Measurements from ENCODE around the gene STK24. TPM values are rescaled to one million over a fixed set of nuclear protein-coding genes. Genes with fewer than 3 reads are reported as not detected.
"Not testable (repeated sequence)": the region's sequence is repeated elsewhere in the genome, so short reads cannot be mapped to it uniquely, and the experiment has no call there.

STK24 gene
- total RNA-seq, 4 donors from 2014 or later = 28.7 to 68.4 (median 49.4) TPM

DNA sequence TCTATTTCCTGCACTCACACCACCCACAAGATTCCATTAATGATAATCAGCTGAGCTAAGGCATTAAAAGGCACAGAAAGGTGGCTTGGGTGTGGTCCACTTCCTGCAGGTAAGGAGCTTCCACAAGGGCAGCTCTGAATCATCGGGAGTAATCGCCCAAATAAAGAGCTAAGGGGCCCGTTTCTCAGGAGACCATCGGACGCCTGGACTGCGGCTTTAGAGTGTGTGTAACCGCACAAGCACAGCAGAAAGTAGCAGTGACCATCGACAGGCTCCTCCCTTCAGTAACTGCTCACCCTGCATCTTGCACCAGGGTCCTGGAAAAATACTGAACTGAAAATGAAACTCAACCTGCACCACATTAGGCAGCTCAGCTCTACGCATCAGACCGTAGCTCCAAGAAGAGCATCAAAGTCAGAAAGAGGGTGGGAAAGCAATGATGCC is 6.0 kb downstream of the STK24 start:
- H3K4me1 ChIP-seq = peaks cover 76% of the 10 kb centered on the region in 2 donors
- TF ChIP-seq POLR2A (IDR thresholded peaks at IDR 0.05) = peak in 1 of 2 donors; percentile 38
- TF ChIP-seq, protein P1, sequence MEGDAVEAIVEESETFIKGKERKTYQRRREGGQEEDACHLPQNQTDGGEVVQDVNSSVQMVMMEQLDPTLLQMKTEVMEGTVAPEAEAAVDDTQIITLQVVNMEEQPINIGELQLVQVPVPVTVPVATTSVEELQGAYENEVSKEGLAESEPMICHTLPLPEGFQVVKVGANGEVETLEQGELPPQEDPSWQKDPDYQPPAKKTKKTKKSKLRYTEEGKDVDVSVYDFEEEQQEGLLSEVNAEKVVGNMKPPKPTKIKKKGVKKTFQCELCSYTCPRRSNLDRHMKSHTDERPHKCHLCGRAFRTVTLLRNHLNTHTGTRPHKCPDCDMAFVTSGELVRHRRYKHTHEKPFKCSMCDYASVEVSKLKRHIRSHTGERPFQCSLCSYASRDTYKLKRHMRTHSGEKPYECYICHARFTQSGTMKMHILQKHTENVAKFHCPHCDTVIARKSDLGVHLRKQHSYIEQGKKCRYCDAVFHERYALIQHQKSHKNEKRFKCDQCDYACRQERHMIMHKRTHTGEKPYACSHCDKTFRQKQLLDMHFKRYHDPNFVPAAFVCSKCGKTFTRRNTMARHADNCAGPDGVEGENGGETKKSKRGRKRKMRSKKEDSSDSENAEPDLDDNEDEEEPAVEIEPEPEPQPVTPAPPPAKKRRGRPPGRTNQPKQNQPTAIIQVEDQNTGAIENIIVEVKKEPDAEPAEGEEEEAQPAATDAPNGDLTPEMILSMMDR (IDR thresholded peaks at IDR 0.05 in 4 of 5, conservative IDR thresholded peaks at IDR 0.05 in 1 of 5) = no peak
- intact Hi-C loops (cut with DNase I; ENCODE audit: low total_unique reads) = loop anchor here (10.0 kb wide), 1 partner anchor 924 kb away; no protein-coding TSS in a partner anchor
- peak overlapping the region; percentile 31 to 40 (median 34) for H3K4me3 ChIP-seq
- DNase-seq (peak in 1 of 2 donors; percentile 28), ATAC-seq (peak in 1 of 2 donors; percentile 24)
- no peaks in the 10 kb centered on the region for H3K27me3 ChIP-seq
- H3K9me3 ChIP-seq = no peaks in the 10 kb centered on the region
- peak overlapping the region; percentile 66 to 97 (median 82) for H3K27ac ChIP-seq
- H3K36me3 ChIP-seq = no peaks in the 10 kb centered on the region
- in situ Hi-C loops (cut with MboI; ENCODE audit: low sequenced_read_pairs in 4 of 4) = loop anchor here in 3 of 4 donors (10.0 kb wide), 2 partner anchors 86 to 106 kb away; no protein-coding TSS in a partner anchor

DNA sequence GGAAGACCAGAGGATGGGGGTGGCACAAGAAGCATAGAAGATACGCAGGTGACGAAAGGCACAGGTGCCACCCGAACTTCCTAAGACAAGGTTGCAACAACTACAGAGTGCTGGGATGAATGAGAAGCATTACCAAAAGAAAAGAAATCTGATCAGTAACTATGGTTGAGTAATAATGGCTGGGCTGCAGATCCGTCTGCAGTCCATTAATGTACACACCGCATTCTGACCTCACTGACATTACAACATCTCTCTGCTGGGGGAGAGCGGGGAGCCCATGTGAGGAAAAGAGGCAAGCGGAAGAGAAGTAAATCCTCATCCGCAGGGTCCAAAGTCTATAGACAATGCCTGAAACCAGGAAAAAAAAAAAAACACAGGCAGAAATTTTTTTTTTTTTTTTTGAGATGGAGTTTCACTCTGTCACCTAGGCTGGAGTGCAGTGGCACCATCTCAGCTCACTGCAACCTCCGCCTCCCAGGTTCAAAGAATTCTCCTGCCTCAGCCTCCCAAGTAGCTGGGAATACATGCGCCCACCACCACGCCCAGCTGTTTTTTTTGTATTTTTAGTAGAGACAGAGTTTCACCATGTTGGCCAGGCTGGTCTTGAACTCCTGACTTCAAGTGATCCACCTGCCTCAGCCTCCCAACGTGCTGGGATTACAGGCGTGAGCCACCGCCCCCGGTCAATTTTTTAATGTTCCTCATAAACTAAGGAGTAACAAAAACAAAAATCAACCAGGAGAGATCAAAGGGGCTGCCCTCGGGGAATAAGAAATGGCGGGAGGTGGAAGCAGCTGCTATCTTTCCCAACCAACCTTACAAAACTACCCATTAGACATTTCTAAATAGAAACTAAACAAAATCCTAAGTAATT is 7.2 kb downstream of the STK24 start:
- in situ Hi-C loops (cut with MboI; ENCODE audit: low sequenced_read_pairs in 4 of 4) = loop anchor here in 3 of 4 donors (10.0 kb wide), 2 partner anchors 85 to 105 kb away; no protein-coding TSS in a partner anchor
- H3K27ac ChIP-seq = peak overlapping the region; percentile 66 to 97 (median 82)
- ATAC-seq = peak in 1 of 2 donors; percentile 73

DNA sequence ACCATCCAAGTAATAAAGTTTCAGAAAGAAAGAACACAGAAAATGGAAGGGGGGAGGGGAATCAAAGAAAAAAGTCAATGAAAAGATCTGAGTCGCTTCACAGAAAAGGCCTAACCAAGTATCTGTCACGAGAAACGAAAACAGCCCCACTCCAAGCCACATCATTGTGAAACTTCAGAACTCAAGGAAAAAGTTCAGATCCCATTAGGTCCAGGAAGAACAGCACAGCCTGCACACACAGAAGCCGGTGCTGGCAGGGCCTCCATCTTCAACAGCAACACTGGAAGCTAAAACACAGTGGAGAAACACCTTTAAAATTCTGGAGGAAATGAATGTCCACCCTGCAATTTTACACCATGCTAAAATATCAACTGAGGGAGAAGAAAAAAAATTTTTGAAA is 8.0 kb downstream of the STK24 start:
- in situ Hi-C loops (cut with MboI; ENCODE audit: low sequenced_read_pairs in 4 of 4) (no loop called here), intact Hi-C loops (cut with DNase I; ENCODE audit: low total_unique reads) (no loop called here)
- DNase-seq = no peak
- no peak for TF ChIP-seq POLR2A (IDR thresholded peaks at IDR 0.05)
- TF ChIP-seq, protein P1 (IDR thresholded peaks at IDR 0.05 in 4 of 5, conservative IDR thresholded peaks at IDR 0.05 in 1 of 5) = no peak
- ATAC-seq = no peak
- Histone ChIP-seq H3K27me3 (no peaks in the 10 kb centered on the region), H3K9me3 (no peaks in the 10 kb centered on the region), H3K4me3 (no peak overlapping the region), H3K36me3 (no peaks in the 10 kb centered on the region), H3K4me1 (peaks cover 80% of the 10 kb centered on the region in 2 donors), H3K27ac (peak overlapping the region in 2 of 4 donors; percentile 86 to 97)

More for the DNA sequence above, 7.2 kb downstream of the STK24 start:
- H3K9me3 ChIP-seq, H3K4me3 ChIP-seq, H3K36me3 ChIP-seq, H3K27me3 ChIP-seq: not testable (repeated sequence)
- peak in 1 of 2 donors; percentile 67 for DNase-seq
- H3K4me1 ChIP-seq = peaks cover 80% of the 10 kb centered on the region in 2 donors
- intact Hi-C loops (cut with DNase I; ENCODE audit: low total_unique reads) = loop anchor here (10.0 kb wide), 1 partner anchor 925 kb away; no protein-coding TSS in a partner anchor

DNA sequence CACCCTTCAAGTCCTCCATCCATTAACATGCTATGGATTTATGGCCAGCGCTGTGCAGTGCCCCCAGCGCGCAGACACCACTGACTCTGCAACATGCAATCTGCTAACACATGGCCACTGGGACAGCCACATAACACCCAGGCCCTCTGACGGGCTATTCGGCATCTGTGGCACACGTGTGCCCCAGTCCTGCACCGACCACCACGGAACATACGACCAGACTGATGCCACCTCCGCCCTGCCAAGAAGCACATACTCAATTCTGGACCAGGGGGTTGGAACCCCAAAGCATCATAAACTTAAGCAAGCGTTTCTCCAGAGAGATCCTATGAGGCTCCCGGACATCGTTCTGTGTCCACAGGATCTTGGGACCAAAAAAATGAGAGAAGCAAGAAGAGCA is 9.8 kb downstream of the STK24 start:
- Histone ChIP-seq H3K9me3 (no peaks in the 10 kb centered on the region), H3K27ac (peak overlapping the region in 1 of 4 donors; percentile 76), H3K27me3 (no peaks in the 10 kb centered on the region), H3K4me1 (peaks cover 74 to 85% of the 10 kb centered on the region in 2 donors), H3K36me3 (no peaks in the 10 kb centered on the region), H3K4me3 (no peak overlapping the region)
- intact Hi-C loops (cut with DNase I; ENCODE audit: low total_unique reads) (no loop called here), in situ Hi-C loops (cut with MboI; ENCODE audit: low sequenced_read_pairs in 4 of 4) (no loop called here)
- TF ChIP-seq, protein P1 (IDR thresholded peaks at IDR 0.05 in 4 of 5, conservative IDR thresholded peaks at IDR 0.05 in 1 of 5) = no peak
- TF ChIP-seq POLR2A (IDR thresholded peaks at IDR 0.05) = no peak
- DNase-seq (no peak), ATAC-seq (no peak)

Measured in gastrocnemius medialis (tissue), 4 donors.